ENCODE measurements around the gene ZNF716. TPM values are rescaled to one million over a fixed set of nuclear protein-coding genes. Genes with fewer than 3 reads are reported as not detected.
"Not testable (repeated sequence)": the region's sequence is repeated elsewhere in the genome, so short reads cannot be mapped to it uniquely, and the experiment has no call there.

ZNF716 gene
- total RNA-seq, 1 donor from 2014 or later: not detected

- no peak overlapping the region for H3K4me3 ChIP-seq (ENCODE audit: low read depth, low read length)
- no peak for TF ChIP-seq CTCF (IDR thresholded peaks at IDR 0.05; ENCODE audit: insufficient read depth, low read length, poor library complexity, severe bottlenecking)
Measured at GRCh38 chr7:57427594-57427993, 22.4 kb upstream of the ZNF716 start.

GRCh38 chr7:57432583-57432982, 17.4 kb upstream of the ZNF716 start:
- no peak for DNase-seq (ENCODE audit: low read depth)

More at GRCh38 chr7:57427594-57427993, 22.4 kb upstream of the ZNF716 start:
- Histone ChIP-seq H3K36me3 (ENCODE audit: control insufficient read depth, insufficient read depth, low read length) (no peaks in the 10 kb centered on the region), H3K27me3 (ENCODE audit: control insufficient read depth, insufficient read depth, low read length) (no peaks in the 10 kb centered on the region)
- no peak for DNase-seq (ENCODE audit: low read depth)

GRCh38 chr7:57437581-57437980, 12.4 kb upstream of the ZNF716 start:
- no peaks in the 10 kb centered on the region for H3K36me3 ChIP-seq (ENCODE audit: control insufficient read depth, insufficient read depth, low read length)
- DNase-seq (ENCODE audit: low read depth): no peak
- no peak overlapping the region for H3K4me3 ChIP-seq (ENCODE audit: low read depth, low read length)
- no peak for TF ChIP-seq CTCF (IDR thresholded peaks at IDR 0.05; ENCODE audit: insufficient read depth, low read length, poor library complexity, severe bottlenecking)
- no peaks in the 10 kb centered on the region for H3K27me3 ChIP-seq (ENCODE audit: control insufficient read depth, insufficient read depth, low read length)

More at GRCh38 chr7:57432583-57432982, 17.4 kb upstream of the ZNF716 start:
- H3K27me3 ChIP-seq (ENCODE audit: control insufficient read depth, insufficient read depth, low read length): no peaks in the 10 kb centered on the region
- no peaks in the 10 kb centered on the region for H3K36me3 ChIP-seq (ENCODE audit: control insufficient read depth, insufficient read depth, low read length)
- no peak overlapping the region for H3K4me3 ChIP-seq (ENCODE audit: low read depth, low read length)
- TF ChIP-seq CTCF (IDR thresholded peaks at IDR 0.05; ENCODE audit: insufficient read depth, low read length, poor library complexity, severe bottlenecking): no peak

GRCh38 chr7:57438244-57438643, 11.7 kb upstream of the ZNF716 start:
- no peaks in the 10 kb centered on the region for H3K27me3 ChIP-seq (ENCODE audit: control insufficient read depth, insufficient read depth, low read length)
- TF ChIP-seq CTCF (IDR thresholded peaks at IDR 0.05; ENCODE audit: insufficient read depth, low read length, poor library complexity, severe bottlenecking): no peak

GRCh38 chr7:57443567-57443966, 6.4 kb upstream of the ZNF716 start:
- Histone ChIP-seq H3K4me3 (ENCODE audit: low read depth, low read length) (no peak overlapping the region), H3K27me3 (ENCODE audit: control insufficient read depth, insufficient read depth, low read length) (no peaks in the 10 kb centered on the region), H3K36me3 (ENCODE audit: control insufficient read depth, insufficient read depth, low read length) (no peaks in the 10 kb centered on the region)
- DNase-seq (ENCODE audit: low read depth): no peak
- no peak for TF ChIP-seq CTCF (IDR thresholded peaks at IDR 0.05; ENCODE audit: insufficient read depth, low read length, poor library complexity, severe bottlenecking)

More at GRCh38 chr7:57438244-57438643, 11.7 kb upstream of the ZNF716 start:
- H3K36me3 ChIP-seq (ENCODE audit: control insufficient read depth, insufficient read depth, low read length): no peaks in the 10 kb centered on the region
- no peak for DNase-seq (ENCODE audit: low read depth)
- H3K4me3 ChIP-seq (ENCODE audit: low read depth, low read length): no peak overlapping the region

- not testable (repeated sequence) for H3K36me3 ChIP-seq (ENCODE audit: control insufficient read depth, insufficient read depth, low read length); DNase-seq (ENCODE audit: low read depth); H3K4me3 ChIP-seq (ENCODE audit: low read depth, low read length); H3K27me3 ChIP-seq (ENCODE audit: control insufficient read depth, insufficient read depth, low read length)
Measured at GRCh38 chr7:57469186-57469828, 19.3 kb downstream of the ZNF716 start.

- not testable (repeated sequence) for DNase-seq (ENCODE audit: low read depth); H3K4me3 ChIP-seq (ENCODE audit: low read depth, low read length); H3K36me3 ChIP-seq (ENCODE audit: control insufficient read depth, insufficient read depth, low read length); H3K27me3 ChIP-seq (ENCODE audit: control insufficient read depth, insufficient read depth, low read length)
Measured at GRCh38 chr7:57480304-57480703, 30.3 kb downstream of the ZNF716 start.

GRCh38 chr7:57485022-57485421, 35.0 kb downstream of the ZNF716 start:
- H3K27me3 ChIP-seq (ENCODE audit: control insufficient read depth, insufficient read depth, low read length); DNase-seq (ENCODE audit: low read depth): not testable (repeated sequence)

More at GRCh38 chr7:57485022-57485421, 35.0 kb downstream of the ZNF716 start:
- H3K36me3 ChIP-seq (ENCODE audit: control insufficient read depth, insufficient read depth, low read length); H3K4me3 ChIP-seq (ENCODE audit: low read depth, low read length): not testable (repeated sequence)

Data from kidney epithelial cell (primary cell).